ENCODE measurements around the gene SUCLA2.

The SUCLA2 gene

GRCh38 chr13:48019796-48020195 is 18.7 kb upstream of the SUCLA2 start:
- H3K27me3 ChIP-seq (ENCODE audit: insufficient read depth, poor library complexity, severe bottlenecking), result no peaks in the 10 kb centered on the region
- no peak overlapping the region for H3K27ac ChIP-seq (replicated peaks)
- no peak overlapping the region for H3K4me3 ChIP-seq (replicated peaks; ENCODE audit: insufficient read depth, low read length)
- TF ChIP-seq, protein P1, sequence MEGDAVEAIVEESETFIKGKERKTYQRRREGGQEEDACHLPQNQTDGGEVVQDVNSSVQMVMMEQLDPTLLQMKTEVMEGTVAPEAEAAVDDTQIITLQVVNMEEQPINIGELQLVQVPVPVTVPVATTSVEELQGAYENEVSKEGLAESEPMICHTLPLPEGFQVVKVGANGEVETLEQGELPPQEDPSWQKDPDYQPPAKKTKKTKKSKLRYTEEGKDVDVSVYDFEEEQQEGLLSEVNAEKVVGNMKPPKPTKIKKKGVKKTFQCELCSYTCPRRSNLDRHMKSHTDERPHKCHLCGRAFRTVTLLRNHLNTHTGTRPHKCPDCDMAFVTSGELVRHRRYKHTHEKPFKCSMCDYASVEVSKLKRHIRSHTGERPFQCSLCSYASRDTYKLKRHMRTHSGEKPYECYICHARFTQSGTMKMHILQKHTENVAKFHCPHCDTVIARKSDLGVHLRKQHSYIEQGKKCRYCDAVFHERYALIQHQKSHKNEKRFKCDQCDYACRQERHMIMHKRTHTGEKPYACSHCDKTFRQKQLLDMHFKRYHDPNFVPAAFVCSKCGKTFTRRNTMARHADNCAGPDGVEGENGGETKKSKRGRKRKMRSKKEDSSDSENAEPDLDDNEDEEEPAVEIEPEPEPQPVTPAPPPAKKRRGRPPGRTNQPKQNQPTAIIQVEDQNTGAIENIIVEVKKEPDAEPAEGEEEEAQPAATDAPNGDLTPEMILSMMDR (IDR thresholded peaks at IDR 0.05; ENCODE audit: insufficient read depth, low read length), result no peak
- no peak for TF ChIP-seq POLR2AphosphoS5 (IDR thresholded peaks at IDR 0.05; ENCODE audit: low read depth)
- TF ChIP-seq SPI1 (IDR thresholded peaks at IDR 0.05; ENCODE audit: borderline replicate concordance, low read depth), result no peak
- TF ChIP-seq, protein P2, sequence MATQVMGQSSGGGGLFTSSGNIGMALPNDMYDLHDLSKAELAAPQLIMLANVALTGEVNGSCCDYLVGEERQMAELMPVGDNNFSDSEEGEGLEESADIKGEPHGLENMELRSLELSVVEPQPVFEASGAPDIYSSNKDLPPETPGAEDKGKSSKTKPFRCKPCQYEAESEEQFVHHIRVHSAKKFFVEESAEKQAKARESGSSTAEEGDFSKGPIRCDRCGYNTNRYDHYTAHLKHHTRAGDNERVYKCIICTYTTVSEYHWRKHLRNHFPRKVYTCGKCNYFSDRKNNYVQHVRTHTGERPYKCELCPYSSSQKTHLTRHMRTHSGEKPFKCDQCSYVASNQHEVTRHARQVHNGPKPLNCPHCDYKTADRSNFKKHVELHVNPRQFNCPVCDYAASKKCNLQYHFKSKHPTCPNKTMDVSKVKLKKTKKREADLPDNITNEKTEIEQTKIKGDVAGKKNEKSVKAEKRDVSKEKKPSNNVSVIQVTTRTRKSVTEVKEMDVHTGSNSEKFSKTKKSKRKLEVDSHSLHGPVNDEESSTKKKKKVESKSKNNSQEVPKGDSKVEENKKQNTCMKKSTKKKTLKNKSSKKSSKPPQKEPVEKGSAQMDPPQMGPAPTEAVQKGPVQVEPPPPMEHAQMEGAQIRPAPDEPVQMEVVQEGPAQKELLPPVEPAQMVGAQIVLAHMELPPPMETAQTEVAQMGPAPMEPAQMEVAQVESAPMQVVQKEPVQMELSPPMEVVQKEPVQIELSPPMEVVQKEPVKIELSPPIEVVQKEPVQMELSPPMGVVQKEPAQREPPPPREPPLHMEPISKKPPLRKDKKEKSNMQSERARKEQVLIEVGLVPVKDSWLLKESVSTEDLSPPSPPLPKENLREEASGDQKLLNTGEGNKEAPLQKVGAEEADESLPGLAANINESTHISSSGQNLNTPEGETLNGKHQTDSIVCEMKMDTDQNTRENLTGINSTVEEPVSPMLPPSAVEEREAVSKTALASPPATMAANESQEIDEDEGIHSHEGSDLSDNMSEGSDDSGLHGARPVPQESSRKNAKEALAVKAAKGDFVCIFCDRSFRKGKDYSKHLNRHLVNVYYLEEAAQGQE (IDR thresholded peaks at IDR 0.05; ENCODE audit: insufficient replicate concordance, low read depth), result no peak
- no peak for TF ChIP-seq GABPA (IDR thresholded peaks at IDR 0.05; ENCODE audit: low read depth)
- DNase-seq (ENCODE audit: low read depth in 1 of 2, low spot score in 1 of 2), result no peak

GRCh38 chr13:48018637-48019036 is 17.6 kb upstream of the SUCLA2 start:
- Histone ChIP-seq H3K4me3 (replicated peaks; ENCODE audit: insufficient read depth, low read length) (no peak overlapping the region), H3K27me3 (ENCODE audit: insufficient read depth, poor library complexity, severe bottlenecking) (no peaks in the 10 kb centered on the region), H3K27ac (replicated peaks) (no peak overlapping the region)
- TF ChIP-seq, protein P1 (IDR thresholded peaks at IDR 0.05; ENCODE audit: insufficient read depth, low read length), result no peak
- TF ChIP-seq GABPA (IDR thresholded peaks at IDR 0.05; ENCODE audit: low read depth) (no peak), POLR2AphosphoS5 (IDR thresholded peaks at IDR 0.05; ENCODE audit: low read depth) (no peak), SPI1 (IDR thresholded peaks at IDR 0.05; ENCODE audit: borderline replicate concordance, low read depth) (no peak)
- TF ChIP-seq, protein P2 (IDR thresholded peaks at IDR 0.05; ENCODE audit: insufficient replicate concordance, low read depth), result no peak
- no peak for DNase-seq (ENCODE audit: low read depth in 1 of 2, low spot score in 1 of 2)

GRCh38 chr13:48014359-48014758 is 13.3 kb upstream of the SUCLA2 start:
- no peaks in the 10 kb centered on the region for H3K27me3 ChIP-seq (ENCODE audit: insufficient read depth, poor library complexity, severe bottlenecking)
- no peak overlapping the region for H3K27ac ChIP-seq (replicated peaks)
- no peak overlapping the region for H3K4me3 ChIP-seq (replicated peaks; ENCODE audit: insufficient read depth, low read length)
- no peak for DNase-seq (ENCODE audit: low read depth in 1 of 2, low spot score in 1 of 2)
- TF ChIP-seq, protein P2 (IDR thresholded peaks at IDR 0.05; ENCODE audit: insufficient replicate concordance, low read depth), result no peak
- no peak for TF ChIP-seq POLR2AphosphoS5 (IDR thresholded peaks at IDR 0.05; ENCODE audit: low read depth)
- TF ChIP-seq, protein P1 (IDR thresholded peaks at IDR 0.05; ENCODE audit: insufficient read depth, low read length), result no peak

Measured in HL-60 (cell line).